KMS-11 (cell line): ENCODE measurements around the gene LFNG.
A peak's percentile ranks its signal among the peaks of the same experiment; 100 is the strongest.

Experiments
- H2AFZ ChIP-seq: fragments of 200-600 bp; sonication (generic); 2 replicates; pipeline ENCODE4 v1.6.1; 2016; ENCODE audit warnings: antibody characterized with exemption, mixed run types, low read depth
- H3K27ac ChIP-seq: fragments of 200-600 bp; sonication (generic); 2 replicates; pipeline ENCODE4 v1.6.1; 2016; ENCODE audit warnings: mild to moderate bottlenecking, mixed run types
- H3K27me3 ChIP-seq: fragments of 200-600 bp; sonication (generic); 2 replicates; pipeline ENCODE4 v1.6.1; 2017; ENCODE audit warnings: mild to moderate bottlenecking, low read depth, mixed run types, moderate library complexity; ENCODE audit not compliant: insufficient read depth
- H3K36me3 ChIP-seq: fragments of 200-600 bp; sonication (generic); 2 replicates; pipeline ENCODE4 v1.6.1; 2017; ENCODE audit warnings: mild to moderate bottlenecking, mixed run types; ENCODE audit not compliant: insufficient read depth
- H3K4me1 ChIP-seq: fragments of 200-600 bp; sonication (generic); 2 replicates; pipeline ENCODE4 v1.6.1; 2016; ENCODE audit warnings: mild to moderate bottlenecking, low read depth, mixed run types; ENCODE audit not compliant: poor library complexity, severe bottlenecking
- H3K4me2 ChIP-seq: fragments of 200-600 bp; sonication (generic); 2 replicates; pipeline ENCODE4 v1.7.0; 2016; ENCODE audit warnings: mild to moderate bottlenecking, mixed run types
- H3K4me3 ChIP-seq: fragments of 200-600 bp; sonication (generic); IDR thresholded peaks from 2 replicates; pipeline ENCODE4 v1.6.1; 2017; ENCODE audit warnings: low read depth, low read length, mixed read lengths; ENCODE audit not compliant: insufficient read depth
- H3K79me2 ChIP-seq: fragments of 200-600 bp; sonication (generic); 2 replicates; pipeline ENCODE4 v1.6.1; 2016; ENCODE audit warnings: low read depth, mixed run types; ENCODE audit not compliant: insufficient read depth
- H3K9ac ChIP-seq: fragments of 200-600 bp; sonication (generic); 2 replicates; pipeline ENCODE4 v1.6.1; 2016; ENCODE audit warnings: mild to moderate bottlenecking, mixed run types
- H4K20me1 ChIP-seq: fragments of 200-600 bp; sonication (generic); 2 replicates; pipeline ENCODE4 v1.6.1; 2016; ENCODE audit warnings: mild to moderate bottlenecking, mixed run types; ENCODE audit not compliant: insufficient read depth
- TF ChIP-seq, protein P1 (sequence below): fragments of 200-600 bp; sonication (generic); conservative IDR thresholded peaks from 2 replicates; pipeline ENCODE4 v1.6.1; 2017; ENCODE audit warnings: low read depth, mild to moderate bottlenecking, antibody characterized with exemption, low read length, moderate library complexity, mixed read lengths

Gene LFNG

DNA sequence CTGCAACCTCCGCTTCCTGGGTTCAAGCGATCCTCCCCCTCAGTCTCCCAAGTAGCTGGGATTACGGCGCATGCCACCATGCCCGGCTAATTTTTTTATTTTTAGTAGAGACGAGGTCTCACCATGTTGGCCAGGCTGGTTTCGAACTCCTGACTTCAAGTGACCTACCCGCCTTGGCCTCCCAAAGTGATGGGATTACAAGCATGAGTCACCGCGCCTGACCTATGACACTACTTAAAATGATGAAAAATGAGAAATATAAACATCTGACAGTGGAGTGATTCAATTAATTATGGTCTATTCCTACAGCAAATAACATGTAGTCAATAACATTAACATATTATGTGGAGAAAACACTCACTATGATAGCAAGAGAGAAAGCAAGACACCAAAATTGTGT, 33.5 kb downstream of the LFNG start:
- no peak overlapping the region for H3K9ac ChIP-seq
- peaks cover 20% of the 10 kb centered on the region for H3K4me1 ChIP-seq
- H3K4me3 ChIP-seq = no peak overlapping the region
- H2AFZ ChIP-seq = no peak overlapping the region
- no peaks in the 10 kb centered on the region for H3K27me3 ChIP-seq
- H4K20me1 ChIP-seq = no peaks in the 10 kb centered on the region
- TF ChIP-seq, protein P1, sequence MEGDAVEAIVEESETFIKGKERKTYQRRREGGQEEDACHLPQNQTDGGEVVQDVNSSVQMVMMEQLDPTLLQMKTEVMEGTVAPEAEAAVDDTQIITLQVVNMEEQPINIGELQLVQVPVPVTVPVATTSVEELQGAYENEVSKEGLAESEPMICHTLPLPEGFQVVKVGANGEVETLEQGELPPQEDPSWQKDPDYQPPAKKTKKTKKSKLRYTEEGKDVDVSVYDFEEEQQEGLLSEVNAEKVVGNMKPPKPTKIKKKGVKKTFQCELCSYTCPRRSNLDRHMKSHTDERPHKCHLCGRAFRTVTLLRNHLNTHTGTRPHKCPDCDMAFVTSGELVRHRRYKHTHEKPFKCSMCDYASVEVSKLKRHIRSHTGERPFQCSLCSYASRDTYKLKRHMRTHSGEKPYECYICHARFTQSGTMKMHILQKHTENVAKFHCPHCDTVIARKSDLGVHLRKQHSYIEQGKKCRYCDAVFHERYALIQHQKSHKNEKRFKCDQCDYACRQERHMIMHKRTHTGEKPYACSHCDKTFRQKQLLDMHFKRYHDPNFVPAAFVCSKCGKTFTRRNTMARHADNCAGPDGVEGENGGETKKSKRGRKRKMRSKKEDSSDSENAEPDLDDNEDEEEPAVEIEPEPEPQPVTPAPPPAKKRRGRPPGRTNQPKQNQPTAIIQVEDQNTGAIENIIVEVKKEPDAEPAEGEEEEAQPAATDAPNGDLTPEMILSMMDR = no peak
- H3K4me2 ChIP-seq = no peak overlapping the region
- H3K36me3 ChIP-seq = no peaks in the 10 kb centered on the region
- H3K79me2 ChIP-seq = peaks cover 12% of the 10 kb centered on the region; the same call in 1 of the 2 replicates
- H3K27ac ChIP-seq = no peak overlapping the region

DNA sequence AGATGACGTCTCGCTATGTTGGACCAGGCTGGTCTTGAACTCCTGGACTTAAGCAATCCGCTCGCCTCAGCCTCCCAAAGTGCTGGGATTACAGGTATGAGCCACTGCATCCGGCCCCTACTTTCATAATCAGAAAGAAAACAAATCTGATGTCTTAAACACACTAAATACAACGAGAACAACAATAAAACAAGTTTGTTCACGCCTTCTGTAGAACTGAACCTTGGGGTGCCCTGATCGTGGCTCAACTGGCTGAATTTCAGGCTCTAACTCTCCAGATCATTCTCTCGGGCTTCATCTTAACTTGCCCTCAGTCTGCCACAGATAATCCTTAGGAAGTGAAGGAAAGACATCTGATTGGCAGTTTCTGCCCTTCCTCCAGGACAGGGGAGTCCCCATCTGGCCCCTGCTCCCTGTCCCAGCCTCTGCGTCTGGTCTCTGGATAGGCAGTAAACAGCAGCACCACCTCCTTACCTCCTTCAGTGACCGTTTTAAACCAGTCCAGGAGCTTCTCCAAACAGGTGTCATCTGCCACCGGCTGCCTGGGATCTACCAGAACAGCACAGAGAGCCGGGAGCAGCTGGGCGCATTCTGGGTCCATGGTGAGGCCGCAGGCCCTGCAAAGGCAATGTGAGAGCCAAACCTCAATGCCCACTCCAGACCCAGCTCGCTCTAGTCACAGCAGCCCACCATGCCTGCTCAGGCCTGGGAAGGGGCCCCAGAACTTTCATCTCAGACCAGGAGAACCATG, 34.4 kb downstream of the LFNG start:
- no peak overlapping the region for H3K4me3 ChIP-seq
- peak overlapping the region; percentile 97 for H3K9ac ChIP-seq
- no peaks in the 10 kb centered on the region for H3K36me3 ChIP-seq
- no peaks in the 10 kb centered on the region for H3K27me3 ChIP-seq
- peak overlapping the region; percentile 98 for H3K4me2 ChIP-seq
- no peaks in the 10 kb centered on the region for H4K20me1 ChIP-seq
- peak overlapping the region; percentile 23; the same call in 1 of the 2 replicates for H3K27ac ChIP-seq
- peaks cover 26% of the 10 kb centered on the region for H3K4me1 ChIP-seq
- peaks cover 12% of the 10 kb centered on the region; the same call in 1 of the 2 replicates for H3K79me2 ChIP-seq
- TF ChIP-seq, protein P1 = no peak
- peak overlapping the region; percentile 92; the same call in 1 of the 2 replicates for H2AFZ ChIP-seq

DNA sequence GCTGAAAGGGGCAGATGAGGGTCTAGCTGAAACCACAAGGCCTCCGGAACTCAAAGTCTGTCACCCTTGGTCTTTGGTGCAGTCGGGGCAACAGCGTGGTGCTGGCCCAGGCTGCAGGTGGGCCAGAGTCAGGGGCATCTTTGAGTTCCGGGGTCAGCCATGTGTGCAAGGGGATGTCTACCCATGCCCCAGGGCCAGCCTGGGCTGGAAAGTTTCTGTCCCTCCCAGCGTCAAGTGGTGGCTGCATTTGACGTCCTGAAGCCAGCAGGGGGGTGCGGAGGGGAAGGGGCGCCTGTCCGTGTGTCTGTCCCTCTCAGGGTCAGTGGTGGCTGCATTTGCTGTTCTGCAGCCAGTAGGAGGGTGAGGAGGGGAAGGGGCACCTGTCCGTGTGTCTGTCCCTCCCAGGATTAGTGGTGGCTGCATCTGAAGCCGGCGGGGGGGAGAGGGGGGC, 35.1 kb downstream of the LFNG start:
- H3K9ac ChIP-seq = peak overlapping the region; percentile 97
- H3K36me3 ChIP-seq = no peaks in the 10 kb centered on the region
- H2AFZ ChIP-seq = peak overlapping the region; percentile 92
- no peaks in the 10 kb centered on the region for H4K20me1 ChIP-seq
- peaks cover 12% of the 10 kb centered on the region; the same call in 1 of the 2 replicates for H3K79me2 ChIP-seq
- H3K4me2 ChIP-seq = peak overlapping the region; percentile 98
- H3K27me3 ChIP-seq = no peaks in the 10 kb centered on the region
- peak overlapping the region; percentile 23; the same call in 1 of the 2 replicates for H3K27ac ChIP-seq
- peaks cover 26% of the 10 kb centered on the region for H3K4me1 ChIP-seq
- TF ChIP-seq, protein P1 = peak; percentile 13; the same call in 1 of the 2 replicates
- H3K4me3 ChIP-seq = no peak overlapping the region

DNA sequence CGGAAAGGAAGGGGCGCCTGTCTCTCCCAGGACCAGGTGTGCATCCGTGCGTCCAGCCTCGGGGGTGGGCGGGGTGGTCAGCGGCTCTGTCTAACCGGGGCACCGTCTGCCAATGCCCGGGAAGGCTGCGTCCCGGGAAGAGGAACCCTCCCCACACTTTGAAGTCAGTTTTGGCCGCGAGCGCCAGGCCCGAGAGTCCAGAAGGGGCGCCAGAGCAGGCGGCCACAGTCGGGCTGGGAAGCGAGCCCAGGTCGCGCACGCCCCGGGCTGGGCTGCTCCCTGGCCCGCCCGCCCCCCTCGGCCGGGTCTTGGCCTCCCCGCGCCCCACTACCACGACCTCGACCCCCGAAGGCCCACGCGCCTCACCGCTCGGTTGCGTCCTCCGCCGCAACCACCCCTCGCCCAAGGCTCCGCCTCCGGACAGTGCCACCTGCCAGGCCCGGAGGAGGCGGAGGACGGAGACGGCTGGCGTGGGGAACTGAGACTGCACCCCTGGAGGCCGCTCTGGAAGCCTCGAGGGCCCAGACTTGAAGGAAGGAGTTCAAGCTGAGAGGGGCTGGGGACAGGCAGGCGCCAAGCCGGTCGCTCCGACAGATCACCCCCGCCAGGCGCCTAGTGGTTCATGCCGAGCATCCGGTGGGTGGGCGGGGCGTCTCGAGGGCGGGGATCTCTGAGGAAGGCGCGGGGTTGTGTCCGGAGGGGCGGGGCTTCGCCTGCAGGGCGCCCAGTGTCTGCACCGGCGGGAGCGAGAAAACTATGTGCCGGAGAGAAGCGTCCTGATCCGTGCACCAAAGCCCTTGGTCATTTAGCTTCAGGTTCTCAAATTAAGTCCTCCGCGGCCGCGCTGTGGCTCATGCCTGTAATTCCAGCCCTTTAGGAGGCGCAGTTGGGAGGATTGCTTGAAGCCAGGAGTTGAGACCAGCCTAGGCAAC, 35.8 kb downstream of the LFNG start, which contains the start of gene BRAT1:
TSS of gene BRAT1 (minus strand) at position 404 of the 932 bp plus-strand sequence. CDS start 1,093 bp downstream, outside the sequence.
- peak within 1 kb of the TSS; percentile 92 for H2AFZ ChIP-seq
- no peaks in the 10 kb centered on the region for H4K20me1 ChIP-seq
- no peak within 1 kb of the TSS for H3K4me3 ChIP-seq
- H3K4me1 ChIP-seq = peaks cover 32% of the 10 kb centered on the region
- H3K79me2 ChIP-seq = peaks cover 12% of the 10 kb centered on the region; the same call in 1 of the 2 replicates
- no peaks in the 10 kb centered on the region for H3K36me3 ChIP-seq
- peak within 1 kb of the TSS; percentile 94 for H3K27ac ChIP-seq
- TF ChIP-seq, protein P1 = 0 out of 2 replicates have a peak, but pooled peaks have one; percentile 8
- H3K9ac ChIP-seq = peak within 1 kb of the TSS; percentile 97
- H3K4me2 ChIP-seq = peak within 1 kb of the TSS; percentile 98
- no peaks in the 10 kb centered on the region for H3K27me3 ChIP-seq
